HG02870 (cell line): ENCODE data around the gene GMDS.
A peak's percentile ranks its signal among the peaks of the same experiment; 100 is the strongest.

Experiments
- ATAC-seq: cut with Tn5 transposase; IDR thresholded peaks from one replicate; pipeline ENCODE4 v1.9.1; 2021; ENCODE audit warnings: mild to moderate bottlenecking, moderate library complexity; ENCODE audit not compliant: unreplicated experiment

GMDS gene

GRCh38 chr6:1611322-1611571 is 634.2 kb downstream of the GMDS start:
- ATAC-seq = no peak

GRCh38 chr6:1610497-1611321 is 634.7 kb downstream of the GMDS start:
- peak; percentile 10 for ATAC-seq

GRCh38 chr6:1609648-1610496 is 635.5 kb downstream of the GMDS start, which contains the start of gene FOXC1:
Gene FOXC1 (plus strand): TSS chr6:1609915. CDS start chr6:1610446, 531 bp downstream.
- peak; percentile 53 for ATAC-seq

GRCh38 chr6:1609041-1609647 is 636.3 kb downstream of the GMDS start:
- ATAC-seq = no peak

- ATAC-seq = no peak
Measured at GRCh38 chr6:1608222-1609040, 637.0 kb downstream of the GMDS start.

GRCh38 chr6:1607516-1608221 is 637.7 kb downstream of the GMDS start:
- ATAC-seq = no peak

- ATAC-seq = no peak
Measured at GRCh38 chr6:1606780-1607515, 638.5 kb downstream of the GMDS start.

- ATAC-seq = no peak
Measured at GRCh38 chr6:1605893-1606779, 639.3 kb downstream of the GMDS start.

- no peak for ATAC-seq
Measured at GRCh38 chr6:1605004-1605892, 640.2 kb downstream of the GMDS start.

- no peak for ATAC-seq
Measured at GRCh38 chr6:1604158-1605003, 641.0 kb downstream of the GMDS start.

GRCh38 chr6:1603708-1604107 is 641.7 kb downstream of the GMDS start:
- no peak for ATAC-seq

GRCh38 chr6:1602049-1602713 is 643.2 kb downstream of the GMDS start:
- no peak for ATAC-seq

- no peak for ATAC-seq
Measured at GRCh38 chr6:1601158-1602048, 644.0 kb downstream of the GMDS start.

GRCh38 chr6:1600764-1601157 is 644.6 kb downstream of the GMDS start:
- ATAC-seq = no peak

GRCh38 chr6:1600063-1600763 is 645.2 kb downstream of the GMDS start:
- ATAC-seq = no peak
